ENCODE data around the gene PLLP.
A peak's percentile ranks its signal among the peaks of the same experiment; 100 is the strongest.

Gene PLLP

GRCh38 chr16:57252148-57252721 lies 32.2 kb downstream of the PLLP start:
- DNase-seq: no peak

GRCh38 chr16:57251352-57251751 lies 33.1 kb downstream of the PLLP start:
- DNase-seq: no peak

DNA sequence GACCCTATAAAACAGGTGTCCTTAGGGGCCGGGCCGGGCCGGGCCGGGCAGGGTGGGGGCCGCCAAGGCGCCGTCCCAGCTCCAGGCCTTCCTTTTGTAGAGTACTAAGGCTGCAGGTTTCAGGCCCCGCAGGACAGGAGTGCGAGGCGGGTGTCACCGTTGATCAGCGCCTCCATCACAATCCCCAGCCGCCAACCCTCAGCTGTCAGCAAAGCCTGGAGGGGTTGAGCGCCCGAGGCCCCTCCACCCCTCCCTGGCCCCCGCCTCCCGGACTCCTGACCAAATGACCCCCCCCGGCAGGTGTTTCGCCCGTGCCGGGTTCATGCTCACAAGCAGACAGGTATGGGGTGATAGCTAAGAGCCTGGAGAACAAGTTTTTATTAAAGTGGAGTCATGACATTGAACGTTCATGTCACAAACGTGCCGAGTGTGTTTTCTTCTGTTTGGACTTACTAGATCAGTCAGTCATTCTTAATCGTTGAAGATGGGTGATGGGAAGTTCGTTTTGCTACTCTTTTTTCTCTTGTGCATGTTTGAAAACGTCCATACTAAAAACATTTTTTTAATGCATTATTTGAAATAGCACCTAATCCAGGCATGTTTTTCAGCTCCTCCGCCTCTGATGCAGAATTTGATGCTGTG lies 38.9 kb downstream of the PLLP start:
- no peak for DNase-seq

DNA sequence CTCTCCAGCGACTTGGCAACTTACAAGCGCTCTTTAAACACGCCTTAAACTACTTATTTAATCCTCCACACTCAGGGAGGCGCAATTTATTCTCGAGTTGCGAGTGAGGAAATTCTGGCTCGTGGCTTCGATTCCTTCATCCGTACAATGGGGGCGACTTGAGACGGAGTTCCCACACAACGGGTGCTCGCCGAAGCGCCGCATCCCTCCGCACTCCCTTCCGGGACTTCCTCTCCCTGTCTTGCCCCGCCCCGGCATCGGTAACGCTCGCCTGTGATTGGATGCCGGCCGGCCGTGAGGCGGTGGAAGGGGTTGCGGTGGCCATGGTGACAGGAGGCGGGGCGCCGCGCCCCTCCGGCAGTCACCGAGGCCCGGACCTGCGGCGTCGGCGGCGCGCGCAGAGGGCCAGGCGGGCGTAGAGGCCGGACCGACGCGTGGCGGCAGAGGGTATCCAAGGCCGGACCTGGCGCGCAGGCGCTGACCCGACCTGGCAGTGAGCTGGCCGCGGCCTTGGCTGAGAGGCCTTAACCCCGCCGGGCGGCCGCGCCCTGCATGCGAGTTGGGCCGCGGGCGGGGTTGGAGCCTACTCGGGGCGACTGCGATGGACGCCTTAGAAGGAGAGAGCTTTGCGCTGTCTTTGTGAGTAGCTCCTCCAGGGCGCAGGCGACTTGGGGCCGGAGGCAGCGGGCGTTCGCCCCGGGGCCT lies 39.6 kb downstream of the PLLP start, which contains the start of gene ARL2BP:
Gene ARL2BP (plus strand): TSS at position 493 of the 705 bp plus-strand sequence. CDS start 109 bp downstream, at position 602.
- peak; percentile 50 for DNase-seq

GRCh38 chr16:57244463-57244766 lies 40.1 kb downstream of the PLLP start:
- DNase-seq: no peak

DNA sequence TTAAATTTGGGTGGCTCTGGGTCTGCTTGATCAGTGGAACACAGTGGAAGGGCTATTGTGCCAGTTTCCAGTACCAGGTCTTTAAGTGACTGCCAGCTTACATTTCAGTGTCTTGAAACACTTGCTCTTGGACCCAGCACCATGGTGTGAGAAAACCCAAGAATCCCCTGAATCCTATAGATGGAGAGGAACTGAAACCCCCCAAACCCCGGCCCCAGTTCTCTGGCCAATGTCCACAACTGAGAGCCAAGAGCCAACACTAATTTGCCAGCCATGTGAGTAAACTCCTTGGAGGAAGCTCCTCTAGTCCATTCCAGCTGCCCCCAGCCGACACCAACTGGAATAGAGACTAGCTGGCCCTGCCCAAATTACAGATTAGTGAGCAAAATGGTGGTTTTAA lies 41.8 kb downstream of the PLLP start:
- DNase-seq: no peak

- no peak for DNase-seq
These were observed 43.6 kb downstream of the PLLP start for GRCh38 chr16:57240851-57241250.

DNA sequence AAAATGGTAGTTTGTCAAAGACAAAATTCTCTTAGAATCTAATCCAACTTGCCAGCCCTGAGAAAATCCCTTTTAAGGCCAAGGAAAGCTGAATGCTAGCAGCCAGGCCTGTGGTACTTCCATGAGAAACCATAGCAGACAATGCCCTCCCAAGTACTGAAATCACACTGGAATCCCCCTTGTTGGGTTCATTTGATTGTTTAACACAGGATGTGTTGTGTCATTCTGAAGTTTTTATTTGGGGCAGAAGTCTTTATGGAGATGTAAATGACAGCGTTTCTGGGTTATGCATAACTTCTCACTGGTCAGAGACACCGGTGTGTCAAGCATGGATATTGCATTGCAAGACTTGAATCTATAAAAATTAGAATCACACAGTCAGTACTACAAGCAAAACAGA lies 45.4 kb downstream of the PLLP start:
- no peak for DNase-seq

GRCh38 chr16:57238682-57239081 lies 45.8 kb downstream of the PLLP start:
- DNase-seq: no peak

DNA sequence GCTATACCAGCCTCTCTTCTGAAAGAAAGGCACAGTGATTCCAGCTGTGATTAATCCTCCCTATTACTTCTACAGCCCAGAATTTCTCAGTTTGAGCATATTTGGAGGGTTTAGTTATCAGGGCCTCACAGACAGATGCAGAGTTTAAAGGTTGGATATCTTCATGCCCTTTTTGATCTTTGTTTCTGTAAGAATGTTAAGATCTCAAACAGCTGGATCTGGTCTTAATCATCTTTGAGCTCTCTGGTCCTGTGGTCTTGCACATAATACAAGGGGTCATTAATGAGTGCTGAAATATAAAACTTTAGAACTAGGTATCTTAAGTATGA lies 48.5 kb downstream of the PLLP start:
- DNase-seq: no peak

GRCh38 chr16:57235128-57236021 lies 49.1 kb downstream of the PLLP start:
- DNase-seq: peak; percentile 26

DNA sequence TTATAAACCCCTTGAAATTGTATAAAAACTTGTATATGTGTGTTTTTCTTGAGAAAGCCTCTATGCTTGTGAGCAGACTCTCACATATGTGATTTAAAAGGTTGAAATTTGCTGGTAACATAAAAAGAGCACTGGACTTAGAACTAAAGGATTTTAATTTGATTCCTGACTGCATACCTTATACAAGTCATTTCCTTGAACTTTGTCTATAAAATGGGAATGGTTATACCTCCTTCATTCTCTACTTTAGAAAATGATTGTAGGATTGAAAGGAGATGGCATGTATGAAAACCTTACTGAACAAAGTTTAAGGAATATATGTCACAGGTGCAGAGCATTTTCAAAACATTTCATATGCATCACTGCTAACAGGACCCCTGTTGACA lies 49.8 kb downstream of the PLLP start:
- no peak for DNase-seq

DNA sequence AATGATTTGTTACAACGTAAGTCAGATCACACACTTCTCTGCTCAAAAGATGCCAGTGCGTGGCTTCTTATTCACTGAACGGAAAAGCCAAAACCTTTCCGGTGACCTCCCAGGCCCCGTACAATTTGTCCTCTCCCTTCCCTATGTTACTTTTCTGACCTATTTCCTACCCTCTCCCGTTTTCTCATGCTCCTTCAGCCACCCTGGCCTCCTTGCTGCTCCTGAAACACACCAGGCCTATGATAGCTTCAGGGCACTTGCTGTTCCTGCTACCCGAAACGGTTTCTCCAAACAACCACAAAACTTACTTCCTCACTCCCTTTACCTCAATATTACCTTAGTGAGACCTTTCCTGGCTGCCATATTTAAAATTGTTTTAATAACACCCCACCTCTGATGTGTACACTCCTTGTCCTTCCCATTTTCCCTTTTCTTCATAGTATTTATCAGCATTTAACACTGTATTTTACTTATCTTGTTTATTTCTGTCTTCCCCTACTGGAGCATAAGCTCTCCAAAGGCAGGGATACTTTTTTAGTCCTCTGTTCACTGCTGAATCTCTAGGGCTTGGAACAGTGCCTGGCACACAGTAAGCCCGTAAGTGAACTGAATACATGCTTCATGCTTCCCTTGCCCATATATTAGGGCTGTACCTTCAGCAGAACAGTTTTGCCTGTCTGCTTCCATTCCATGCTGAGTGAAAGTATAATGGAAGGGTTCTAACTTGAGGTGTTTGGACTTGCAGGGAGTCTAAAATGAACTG lies 50.3 kb downstream of the PLLP start:
- no peak for DNase-seq

DNA sequence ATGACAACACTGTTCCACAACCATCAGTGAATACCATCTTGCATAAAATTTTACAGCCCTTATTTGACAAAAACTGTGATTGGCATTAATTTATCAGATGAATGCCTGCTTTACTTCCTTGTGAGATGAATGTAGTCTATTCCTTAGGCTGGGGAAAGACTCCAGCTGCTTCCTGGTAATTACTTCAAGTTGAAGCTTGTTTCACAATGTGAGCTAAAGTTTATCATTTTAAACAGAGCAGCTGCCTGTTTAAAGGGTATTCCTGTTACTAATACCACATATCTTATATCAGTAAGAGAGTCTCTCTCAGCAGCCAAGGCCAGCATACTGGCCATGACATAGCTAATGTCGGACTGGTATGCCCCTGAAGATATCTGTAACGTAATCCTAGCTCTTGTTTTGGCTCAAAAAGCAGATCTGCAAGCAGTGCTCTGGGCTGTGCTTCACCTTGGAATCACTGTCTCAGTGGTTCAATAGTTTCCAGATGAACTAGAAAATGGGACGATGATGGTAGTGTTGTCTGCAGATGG lies 52.6 kb downstream of the PLLP start:
- DNase-seq: no peak

- no peak for DNase-seq
These were observed 55.4 kb downstream of the PLLP start for GRCh38 chr16:57229079-57229478.

DNA sequence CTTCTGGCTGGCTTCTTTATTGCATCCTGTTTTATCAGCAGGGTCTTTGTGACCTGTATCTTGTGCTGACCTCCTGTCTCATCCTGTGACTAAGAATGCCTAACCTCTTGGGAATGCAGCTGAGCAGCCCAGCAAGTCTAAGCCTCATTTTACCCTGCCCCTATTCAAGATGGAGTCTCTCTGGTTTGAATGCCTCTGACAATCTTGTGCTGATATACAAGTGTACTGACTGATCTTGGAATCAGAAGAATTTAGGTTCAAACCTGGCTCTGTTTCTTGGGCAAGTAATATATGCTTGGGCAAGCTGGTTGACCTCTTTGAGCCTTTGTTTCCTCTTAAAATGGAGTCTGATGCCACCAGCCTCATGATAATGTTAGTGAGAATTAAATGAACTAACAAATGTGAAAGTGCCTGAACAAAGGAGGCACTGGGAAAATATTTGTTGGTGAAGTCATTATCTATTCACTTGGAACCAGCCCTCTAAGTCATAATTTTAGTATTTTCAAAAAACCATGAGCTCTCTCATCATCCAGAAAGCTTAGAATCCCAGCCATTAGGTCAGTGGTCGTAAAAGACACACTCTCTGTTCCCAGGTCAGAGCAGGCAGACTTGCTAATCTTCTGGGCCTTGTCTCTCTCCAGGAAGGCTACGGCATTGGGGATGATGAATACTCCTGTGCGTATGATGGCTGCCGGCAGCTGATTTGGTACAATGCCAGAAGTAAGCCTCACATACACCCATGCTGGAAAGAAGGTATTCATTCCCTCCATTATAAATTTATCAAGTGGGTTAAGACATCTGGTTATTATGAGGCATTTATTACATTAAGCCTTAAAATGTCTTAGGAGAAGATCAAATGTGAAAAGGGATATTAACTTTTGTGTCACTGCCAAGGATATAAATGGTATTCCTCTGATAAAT lies 57.5 kb downstream of the PLLP start:
- no peak for DNase-seq

GRCh38 chr16:57225978-57226377 lies 58.5 kb downstream of the PLLP start:
- DNase-seq: no peak

GRCh38 chr16:57224651-57225335 lies 59.7 kb downstream of the PLLP start:
- DNase-seq: no peak

GRCh38 chr16:57223057-57223456 lies 61.4 kb downstream of the PLLP start:
- no peak for DNase-seq

DNA sequence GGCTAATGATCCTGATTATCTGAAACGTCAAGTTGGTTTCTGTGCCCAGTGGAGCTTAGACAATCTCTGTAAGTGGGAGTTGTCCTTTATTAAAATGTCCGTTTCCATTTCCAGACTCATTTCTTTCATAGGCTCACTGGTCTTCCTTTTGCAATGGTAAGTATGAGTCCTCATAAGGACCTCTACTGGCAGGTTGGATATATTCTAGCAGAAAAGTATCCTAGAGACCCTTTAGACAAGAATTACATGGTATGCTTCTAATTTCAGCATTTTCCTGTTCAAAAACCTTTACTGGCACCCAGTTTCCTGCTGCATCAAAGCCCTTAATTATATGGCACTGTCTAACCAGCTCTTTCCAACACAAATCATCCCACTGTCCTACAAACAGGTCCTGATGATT lies 67.5 kb downstream of the PLLP start:
- DNase-seq: no peak

- DNase-seq: no peak
These were observed 71.0 kb downstream of the PLLP start for GRCh38 chr16:57213462-57213861.

Data from NCI-H2081 treated with DMSO at 0.1 percent for 48 hours (cell line).